NAMALWA (cell line): ENCODE results near the gene ZNF518A.

Experiments
- DNase-seq: peaks from one replicate; pipeline ENCODE4 v3.0.0-alpha.2; 2015; ENCODE audit warnings: low spot score

The ZNF518A gene, protein sequence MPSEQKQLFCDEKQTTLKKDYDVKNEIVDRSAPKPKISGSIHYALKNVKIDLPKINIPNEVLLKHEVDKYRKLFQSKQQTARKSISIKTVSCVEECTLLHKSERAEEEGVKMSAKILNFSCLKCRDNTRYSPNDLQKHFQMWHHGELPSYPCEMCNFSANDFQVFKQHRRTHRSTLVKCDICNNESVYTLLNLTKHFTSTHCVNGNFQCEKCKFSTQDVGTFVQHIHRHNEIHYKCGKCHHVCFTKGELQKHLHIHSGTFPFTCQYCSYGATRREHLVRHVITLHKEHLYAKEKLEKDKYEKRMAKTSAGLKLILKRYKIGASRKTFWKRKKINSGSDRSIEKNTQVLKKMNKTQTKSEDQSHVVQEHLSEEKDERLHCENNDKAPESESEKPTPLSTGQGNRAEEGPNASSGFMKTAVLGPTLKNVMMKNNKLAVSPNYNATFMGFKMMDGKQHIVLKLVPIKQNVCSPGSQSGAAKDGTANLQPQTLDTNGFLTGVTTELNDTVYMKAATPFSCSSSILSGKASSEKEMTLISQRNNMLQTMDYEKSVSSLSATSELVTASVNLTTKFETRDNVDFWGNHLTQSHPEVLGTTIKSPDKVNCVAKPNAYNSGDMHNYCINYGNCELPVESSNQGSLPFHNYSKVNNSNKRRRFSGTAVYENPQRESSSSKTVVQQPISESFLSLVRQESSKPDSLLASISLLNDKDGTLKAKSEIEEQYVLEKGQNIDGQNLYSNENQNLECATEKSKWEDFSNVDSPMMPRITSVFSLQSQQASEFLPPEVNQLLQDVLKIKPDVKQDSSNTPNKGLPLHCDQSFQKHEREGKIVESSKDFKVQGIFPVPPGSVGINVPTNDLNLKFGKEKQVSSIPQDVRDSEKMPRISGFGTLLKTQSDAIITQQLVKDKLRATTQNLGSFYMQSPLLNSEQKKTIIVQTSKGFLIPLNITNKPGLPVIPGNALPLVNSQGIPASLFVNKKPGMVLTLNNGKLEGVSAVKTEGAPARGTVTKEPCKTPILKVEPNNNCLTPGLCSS (N-terminal part only)

DNA sequence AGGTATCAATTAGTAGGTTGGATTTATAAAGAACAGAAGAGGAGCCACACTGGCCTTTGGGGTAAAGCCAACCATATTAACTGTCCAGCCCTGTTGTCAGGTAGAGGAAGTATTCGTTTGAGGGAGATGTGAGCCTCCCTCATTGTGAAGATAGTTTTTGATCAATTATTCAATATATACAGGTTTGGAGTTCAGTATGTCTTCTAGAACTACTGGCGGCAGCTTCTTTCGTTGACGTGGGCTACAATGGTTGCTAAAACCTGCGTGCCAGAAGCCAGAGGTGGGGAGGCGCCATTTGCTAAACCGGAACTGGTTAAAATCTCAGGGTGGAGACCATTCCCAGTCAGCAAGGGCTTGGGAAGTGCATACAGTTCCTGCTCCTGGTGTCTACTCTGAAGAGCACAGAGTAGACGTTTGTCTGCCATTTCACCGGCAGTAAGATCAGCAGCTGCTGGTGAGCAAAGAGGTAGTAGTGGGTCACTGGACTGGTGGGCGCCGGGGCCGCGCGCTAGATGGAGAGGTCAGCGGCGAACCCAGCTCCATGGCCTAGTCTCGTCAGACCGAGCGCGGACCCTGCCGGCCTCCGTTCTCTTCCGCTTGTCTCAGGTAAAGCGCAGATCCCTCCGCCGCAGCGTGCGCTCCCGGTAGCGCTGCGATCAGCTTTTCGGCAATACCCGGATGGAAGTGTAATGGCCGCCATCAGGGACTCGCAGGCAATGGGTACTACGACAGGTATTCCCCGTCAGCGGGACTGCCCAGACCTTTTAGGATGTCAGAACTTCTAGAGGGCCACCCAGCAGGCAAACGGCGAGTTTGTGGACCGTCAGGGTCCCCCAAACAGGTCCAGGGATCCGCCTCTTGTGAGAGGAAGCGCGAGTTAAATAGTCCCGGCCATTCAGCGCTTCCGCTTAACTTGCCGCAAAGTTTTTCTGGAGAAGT is at the start of gene ZNF518A:
TSS of gene ZNF518A (plus strand) at position 911 of the 939 bp plus-strand sequence. CDS start 26,026 bp downstream, outside the sequence.
- peak; percentile 95 for DNase-seq

DNA sequence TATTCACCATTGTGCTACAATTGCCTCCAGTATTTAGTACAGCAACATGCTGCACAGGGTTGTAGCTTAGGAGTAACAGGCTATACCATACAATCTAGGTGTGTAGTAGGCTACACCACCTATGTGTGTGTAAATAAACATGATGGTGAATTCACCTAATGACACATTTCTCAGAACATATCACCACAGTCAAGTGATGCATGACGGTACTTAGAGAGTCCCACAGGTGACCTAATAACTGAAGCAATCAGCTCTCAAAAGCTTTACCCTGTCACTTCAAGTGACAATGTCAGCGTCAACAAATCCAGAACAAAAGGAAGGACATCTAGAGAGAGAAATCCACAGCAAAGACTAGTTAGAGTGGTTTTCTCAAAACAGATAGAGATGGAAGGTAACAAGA is 47.9 kb upstream of the ZNF518A start:
- DNase-seq: no peak

GRCh38 chr10:96082748-96083147 is 47.3 kb upstream of the ZNF518A start:
- DNase-seq: no peak

DNA sequence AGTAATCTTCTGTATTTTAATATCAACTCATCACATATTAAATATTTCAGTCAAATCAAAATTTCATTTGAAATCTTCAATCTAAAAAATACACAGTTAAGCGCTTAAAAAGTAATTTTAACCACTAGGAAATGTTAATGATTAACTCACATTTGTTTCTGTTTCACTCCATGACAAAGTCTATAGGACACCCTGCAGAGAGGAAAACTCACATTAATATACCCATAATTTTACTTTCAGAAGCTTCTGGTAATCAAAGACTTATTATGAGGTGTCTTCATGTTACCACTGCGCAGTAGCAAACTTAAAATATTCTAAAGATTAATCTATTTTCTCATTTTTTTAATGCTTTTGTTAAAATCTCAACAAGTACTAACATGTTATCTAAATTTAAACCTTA is 41.0 kb upstream of the ZNF518A start:
- DNase-seq: no peak

- peak; percentile 97 for DNase-seq
These were observed 40.2 kb upstream of the ZNF518A start for GRCh38 chr10:96089670-96090462.

- DNase-seq: no peak
These were observed 39.7 kb upstream of the ZNF518A start for GRCh38 chr10:96090463-96090800.

DNA sequence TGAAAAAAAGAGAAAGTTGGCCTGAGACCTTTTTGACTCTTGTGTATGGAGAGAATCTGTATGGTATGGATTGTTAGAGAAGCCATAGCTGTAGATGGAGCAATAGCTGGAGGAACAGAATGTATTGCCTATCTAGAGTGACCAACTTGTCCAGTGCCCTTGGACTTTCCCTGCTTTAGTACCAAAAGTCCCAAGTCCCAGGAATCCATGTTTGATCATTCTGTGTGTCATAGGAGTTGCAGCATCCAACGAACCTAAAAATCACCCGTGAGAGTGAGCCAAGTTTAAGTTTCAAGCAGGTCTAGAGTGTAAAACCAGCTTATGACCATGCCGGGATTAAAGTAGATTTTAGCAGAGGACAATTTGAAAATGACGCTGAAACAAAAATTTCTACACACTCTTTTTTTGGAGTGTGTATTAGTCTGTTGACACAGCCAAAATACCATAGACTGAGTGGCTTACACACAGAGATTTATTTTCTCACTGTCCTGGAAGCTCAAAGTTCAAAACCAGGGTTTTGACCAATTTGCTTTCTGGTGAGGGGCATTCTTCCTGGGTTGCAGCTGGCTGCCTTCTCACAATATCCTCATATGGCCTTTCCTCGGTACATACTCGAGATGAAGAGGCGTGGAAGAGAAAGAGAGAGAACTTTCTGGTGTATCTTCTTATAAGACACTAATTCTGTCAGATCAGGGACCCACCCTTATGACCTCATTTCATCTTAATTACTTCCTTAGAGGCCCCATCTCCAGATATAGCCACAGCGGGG is 36.9 kb upstream of the ZNF518A start:
- no peak for DNase-seq

DNA sequence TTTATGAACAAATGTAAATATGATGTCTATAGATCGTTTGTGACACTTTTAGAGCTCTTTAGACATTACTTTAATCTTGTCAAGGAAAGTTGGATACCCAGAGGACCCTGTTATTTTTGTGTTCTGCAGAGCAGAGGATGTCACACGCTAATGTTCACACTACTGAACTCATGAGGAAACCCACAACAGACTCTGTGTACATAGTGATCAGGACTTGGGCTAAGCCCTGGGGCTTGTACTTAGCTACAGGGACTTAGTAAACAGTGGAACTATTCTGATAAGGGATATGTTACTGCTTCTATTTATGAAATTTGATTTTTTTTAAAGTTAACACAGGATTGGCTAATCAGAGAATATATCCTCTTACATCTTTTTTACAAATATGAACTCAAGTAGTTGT is 36.1 kb upstream of the ZNF518A start:
- DNase-seq: no peak

DNA sequence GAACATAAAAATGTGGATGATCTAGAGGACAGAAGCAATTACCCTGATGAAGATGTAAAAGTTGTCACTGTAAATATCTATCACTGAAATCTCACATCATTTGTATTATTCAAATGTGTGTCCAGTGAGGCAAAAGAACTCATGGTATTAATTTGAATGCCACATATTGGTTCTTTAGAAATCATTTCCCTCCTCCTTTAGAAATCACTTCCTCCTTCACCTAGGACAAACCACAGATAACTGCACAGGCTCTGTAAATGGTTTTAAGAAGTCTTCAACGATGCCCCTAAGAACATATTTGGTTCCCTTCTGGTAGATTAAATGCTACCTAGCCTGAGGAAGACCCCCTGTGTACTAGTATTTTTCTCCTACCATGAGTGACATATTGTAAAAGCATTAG is 33.1 kb upstream of the ZNF518A start:
- DNase-seq: no peak

DNA sequence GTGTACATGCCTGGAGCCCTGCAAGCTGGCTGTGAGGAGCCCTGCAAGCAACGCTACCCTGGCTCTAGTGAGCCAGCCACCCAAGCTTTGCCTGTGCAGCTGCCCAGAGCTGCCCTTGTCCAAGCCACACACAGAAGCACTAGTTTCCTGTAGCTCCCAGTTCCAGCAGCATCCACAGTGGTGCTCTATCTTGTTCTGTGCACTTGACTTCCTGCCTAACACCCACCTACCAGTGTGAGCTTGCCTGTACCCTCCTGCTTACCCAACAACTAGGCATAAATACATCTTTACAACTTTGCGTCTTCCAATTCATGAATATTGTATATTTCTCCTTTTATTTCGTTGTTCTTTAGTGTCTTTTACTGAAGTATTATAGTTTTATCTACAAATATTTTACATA is 32.2 kb upstream of the ZNF518A start:
- DNase-seq: no peak

DNA sequence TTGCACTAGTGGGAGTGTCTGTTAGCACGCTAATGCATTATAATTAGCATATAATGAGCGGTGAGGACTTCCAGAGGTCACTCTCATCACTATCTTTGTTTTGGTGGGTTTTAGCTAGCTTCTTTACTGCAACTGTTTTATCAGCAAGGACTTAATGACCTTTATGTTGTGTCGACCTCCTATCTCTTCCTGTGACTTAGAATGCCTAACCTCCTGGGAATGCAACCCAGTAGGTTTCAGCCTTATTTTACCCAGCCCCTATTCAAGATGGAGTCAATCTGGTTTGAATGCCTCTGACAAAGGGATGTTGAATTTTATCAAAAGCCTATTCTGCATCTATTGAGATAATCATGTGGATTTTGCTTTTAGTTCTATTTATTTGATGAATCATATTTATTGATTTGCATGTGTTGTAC is 22.5 kb upstream of the ZNF518A start:
- no peak for DNase-seq

DNA sequence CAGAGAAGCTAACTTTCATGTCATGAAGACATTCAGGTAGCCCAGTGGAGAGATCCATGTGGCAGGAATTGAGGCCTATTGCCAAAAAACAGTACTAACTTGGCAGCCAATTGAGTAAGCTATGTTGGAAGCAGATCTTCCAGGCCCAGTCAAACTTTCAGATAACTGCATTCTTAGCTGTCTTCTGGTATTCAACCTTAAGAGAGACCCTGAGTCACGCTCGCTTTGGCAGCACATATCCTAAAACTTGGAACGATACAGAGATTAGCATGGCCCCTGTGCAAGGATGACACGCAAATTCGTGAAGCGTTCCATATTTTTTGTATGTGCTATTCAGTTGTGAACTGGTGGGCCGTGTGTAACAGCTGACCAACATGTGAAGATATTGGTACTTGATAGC is 17.6 kb upstream of the ZNF518A start:
- no peak for DNase-seq

- DNase-seq: no peak
These were observed 11.3 kb upstream of the ZNF518A start for GRCh38 chr10:96118604-96119450.

- DNase-seq: no peak
These were observed 7.3 kb upstream of the ZNF518A start for GRCh38 chr10:96122824-96123223.

DNA sequence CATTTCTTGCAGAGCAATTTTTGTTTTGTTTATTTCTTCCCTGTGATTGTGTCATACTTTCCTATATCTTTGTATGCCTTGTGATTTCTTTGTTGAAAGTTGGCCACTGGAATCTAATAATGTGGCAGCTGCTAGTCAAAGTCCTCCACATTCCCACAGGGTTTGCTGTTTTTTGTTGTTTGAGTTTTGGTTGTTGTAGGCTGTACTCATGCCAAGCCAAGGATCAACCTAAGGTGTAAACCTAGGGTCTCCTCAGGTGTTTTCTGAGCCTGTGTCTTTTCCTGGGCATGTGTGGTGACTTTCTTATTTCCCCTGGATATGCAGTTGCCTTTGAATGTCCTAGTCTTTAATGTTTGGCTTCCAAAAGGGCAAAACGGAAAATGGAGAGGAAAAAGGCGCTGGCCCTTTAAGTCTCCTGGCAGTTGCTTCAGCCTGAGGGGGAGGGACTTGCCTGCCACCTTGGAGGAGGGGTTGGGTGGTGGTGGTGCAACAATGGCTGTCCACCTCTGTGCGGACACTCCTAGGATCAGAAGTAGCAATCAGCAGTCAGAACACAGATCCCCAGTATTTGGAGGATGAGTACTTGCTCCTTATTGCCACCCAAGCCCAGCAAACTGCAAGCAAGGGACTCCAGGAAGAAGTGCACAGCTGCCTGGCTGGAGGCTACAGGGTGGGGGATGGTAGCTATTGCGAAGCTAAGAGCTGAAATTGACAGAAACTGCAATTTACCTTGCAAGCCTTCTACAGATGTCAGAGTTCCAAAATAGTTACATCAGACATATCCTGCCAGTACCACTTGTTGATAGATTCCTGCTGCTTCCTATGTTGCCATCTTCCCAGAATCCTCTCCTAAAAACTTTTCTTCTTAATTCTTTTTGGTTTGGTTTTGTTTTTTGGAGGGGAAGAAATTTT is 5.6 kb upstream of the ZNF518A start:
- peak; percentile 76 for DNase-seq

DNA sequence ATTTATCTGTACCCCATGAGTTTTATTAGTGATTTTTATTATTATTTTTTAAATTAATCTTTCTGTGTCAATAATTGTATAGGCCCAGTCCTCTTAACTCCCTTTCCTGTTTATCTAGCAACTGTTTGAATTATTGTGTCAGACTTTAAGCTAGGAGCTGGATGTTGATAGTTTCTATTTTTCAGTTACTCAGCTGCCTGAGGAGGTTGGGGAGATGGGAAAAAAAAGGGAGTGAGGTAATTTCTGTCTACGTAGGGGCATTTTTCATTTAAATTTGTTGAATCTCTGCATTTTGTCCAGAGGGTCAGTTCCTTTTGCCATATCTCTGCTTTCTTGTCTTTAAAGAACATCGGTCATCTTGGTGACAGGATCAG is 5.0 kb upstream of the ZNF518A start:
- DNase-seq: peak; percentile 19

DNA sequence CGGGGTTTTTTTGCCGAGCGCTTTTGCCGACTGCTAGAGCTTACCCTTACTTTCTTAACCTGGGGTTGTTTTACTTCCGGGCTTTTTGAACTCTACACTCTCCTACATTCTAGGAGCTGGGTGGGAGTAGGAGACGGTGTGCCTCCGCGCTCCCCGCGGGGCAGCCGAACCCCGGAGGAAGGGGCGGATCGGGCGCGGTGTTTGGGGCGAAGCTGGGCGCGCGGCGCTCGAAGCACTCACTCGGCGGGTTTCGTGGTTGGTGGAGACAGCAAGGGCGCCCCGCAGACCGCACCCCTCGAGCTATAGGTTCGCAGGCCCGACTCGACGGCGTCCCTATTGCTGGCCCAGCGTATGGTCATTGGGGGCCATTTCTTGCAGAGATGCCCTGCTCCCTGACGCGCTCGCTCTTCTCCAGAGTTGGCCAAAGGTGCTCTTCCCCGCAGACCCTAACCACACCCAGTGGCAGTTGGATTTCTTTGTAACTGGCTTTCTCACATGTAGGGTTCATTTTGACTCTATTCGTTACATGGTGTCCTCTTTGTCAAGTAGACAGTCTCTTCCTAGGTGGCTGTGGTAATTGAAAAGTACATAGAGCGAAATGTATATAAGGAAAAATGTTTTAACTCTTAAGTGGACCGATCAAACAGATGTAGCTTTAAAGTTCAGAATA is 364 bp downstream of the ZNF518A start:
- peak; percentile 92 for DNase-seq

DNA sequence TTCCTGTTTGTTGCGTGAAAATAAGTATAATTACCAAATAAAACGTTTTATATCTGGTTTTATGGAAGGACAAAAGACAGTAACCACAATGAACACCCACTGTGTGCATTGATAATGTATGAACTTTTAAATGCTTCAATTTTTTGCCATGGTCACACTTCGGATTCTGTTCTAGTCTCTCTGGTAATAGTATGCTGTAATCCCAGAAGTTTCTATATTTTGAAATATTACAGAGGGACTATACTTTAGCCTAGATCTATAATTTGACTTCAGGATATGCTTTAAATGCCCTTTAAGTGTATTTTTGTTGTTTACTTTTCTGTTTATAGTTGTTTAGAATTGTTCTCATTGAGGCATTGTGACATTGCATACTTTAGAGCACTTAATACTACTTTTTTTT is 1.5 kb downstream of the ZNF518A start:
- DNase-seq: no peak
